Esophagus muscularis mucosa (tissue), 4 donors: ENCODE measurements around the gene SLC25A26.

ENCODE experiments used
- CTCF ChIP-seq, 3 experiments: fragments of 200-600 bp in 2 of 3; fragments of 450-650 bp in 1 of 3; sonication (generic) in 2 of 3; IDR thresholded peaks; one replicate each; pipeline ENCODE4 v1.5.1; 2017 to 2019; ENCODE audit warnings: antibody characterized with exemption in 3 of 3, mild to moderate bottlenecking in 2 of 3, moderate library complexity in 1 of 3
- EP300 ChIP-seq: sonication (generic); formaldehyde crosslinking; IDR thresholded peaks from one replicate; pipeline ENCODE4 v1.6.1; 2017; ENCODE audit warnings: antibody characterized with exemption
- POLR2A ChIP-seq: fragments of 450-650 bp; IDR thresholded peaks from one replicate; pipeline ENCODE4 v1.6.1; 2017; ENCODE audit warnings: antibody characterized with exemption, moderate library complexity, mild to moderate bottlenecking, low read depth

GRCh38 chr3:66270288-66270687, 49.5 kb downstream of the SLC25A26 start:
- TF ChIP-seq EP300: no peak
- no peak for TF ChIP-seq CTCF (IDR thresholded peaks at IDR 0.05)
- no peak for TF ChIP-seq POLR2A
